SK-N-SH treated with all-trans-retinoic acid at 6 μM for 48 hours (cell line): Measurements from ENCODE around the gene ONECUT3.

Experiments used
- ATAC-seq: fragments of 200-7000 bp; cut with Tn5 transposase; 3 replicates; pipeline ENCODE4 v1.9.1; 2020; ENCODE audit warnings: mild to moderate bottlenecking, moderate library complexity
- BACH2 ChIP-seq: fragments of 250-450 bp; sonication (Bioruptor Pico); IDR thresholded peaks from 2 replicates; pipeline ENCODE4 v1.9.0; 2021; ENCODE audit warnings: mild to moderate bottlenecking, borderline replicate concordance
- CREB5 ChIP-seq: fragments of 250-450 bp; sonication (Bioruptor Pico); IDR thresholded peaks from 2 replicates; pipeline ENCODE4 v1.5.1; 2020; ENCODE audit warnings: low read depth, mild to moderate bottlenecking, moderate library complexity
- CSDC2 ChIP-seq: fragments of 250-450 bp; sonication (Bioruptor Pico); IDR thresholded peaks from 2 replicates; pipeline ENCODE4 v1.5.0; 2020; ENCODE audit warnings: mild to moderate bottlenecking, moderate library complexity
- ESRRG ChIP-seq: fragments of 250-450 bp; sonication (Bioruptor Pico); IDR thresholded peaks from 2 replicates; pipeline ENCODE4 v1.6.1; 2021; ENCODE audit warnings: mild to moderate bottlenecking
- GLIS3 ChIP-seq: fragments of 250-450 bp; sonication (Bioruptor Pico); IDR thresholded peaks from 2 replicates; pipeline ENCODE4 v1.5.0; 2020; ENCODE audit warnings: mild to moderate bottlenecking, moderate library complexity
- OSR1 ChIP-seq: fragments of 250-450 bp; sonication (Bioruptor Pico); IDR thresholded peaks from 2 replicates; pipeline ENCODE4 v1.8.0; 2022; ENCODE audit warnings: moderate library complexity, mild to moderate bottlenecking, inconsistent platforms
- PATZ1 ChIP-seq: fragments of 250-450 bp; sonication (Bioruptor Pico); IDR thresholded peaks from 2 replicates; pipeline ENCODE4 v1.8.0; 2020; ENCODE audit warnings: mild to moderate bottlenecking, moderate library complexity, borderline replicate concordance
- POU6F1 ChIP-seq: fragments of 250-450 bp; sonication (Bioruptor Pico); IDR thresholded peaks from 2 replicates; pipeline ENCODE4 v1.8.0; 2021; ENCODE audit warnings: low read depth, mild to moderate bottlenecking, moderate library complexity, borderline replicate concordance
- SNAI2 ChIP-seq: fragments of 250-450 bp; sonication (Bioruptor Pico); IDR thresholded peaks from 2 replicates; pipeline ENCODE4 v1.5.0; 2020; ENCODE audit warnings: mild to moderate bottlenecking, moderate library complexity
- TCF4 ChIP-seq: fragments of 250-450 bp; sonication (Bioruptor Pico); IDR thresholded peaks from 2 replicates; pipeline ENCODE4 v1.8.0; 2021; ENCODE audit warnings: mild to moderate bottlenecking, moderate library complexity, borderline replicate concordance
- TSHZ2 ChIP-seq: fragments of 250-450 bp; sonication (Bioruptor Pico); IDR thresholded peaks from 2 replicates; pipeline ENCODE4 v1.5.0; 2020; ENCODE audit warnings: mild to moderate bottlenecking, moderate library complexity
- ZC3H10 ChIP-seq: fragments of 250-450 bp; sonication (Bioruptor Pico); IDR thresholded peaks from 2 replicates; pipeline ENCODE4 v1.5.1; 2021; ENCODE audit warnings: mild to moderate bottlenecking, moderate library complexity
- ZNF70 ChIP-seq: fragments of 450-650 bp; formaldehyde crosslinking; IDR thresholded peaks from 2 replicates; pipeline ENCODE4 v1.5.0; 2020; ENCODE audit warnings: mild to moderate bottlenecking, moderate library complexity
- ZNF8 ChIP-seq: fragments of 450-650 bp; formaldehyde crosslinking; IDR thresholded peaks from 2 replicates; pipeline ENCODE4 v1.5.0; 2020; ENCODE audit warnings: mild to moderate bottlenecking, moderate library complexity

ONECUT3 gene

GRCh38 chr19:1770866-1771576 lies 17.7 kb downstream of the ONECUT3 start:
- TF ChIP-seq ZC3H10 (CRISPR knock-in tag): no peak
- ATAC-seq: no peak

- ATAC-seq: peak; percentile 28; the same call in 1 of the 3 replicates
- TF ChIP-seq GLIS3 (no peak), OSR1 (CRISPR knock-in tag) (no peak), ESRRG (CRISPR knock-in tag) (no peak), POU6F1 (CRISPR knock-in tag) (no peak)
Measured at GRCh38 chr19:1773184-1773583, 19.9 kb downstream of the ONECUT3 start.

GRCh38 chr19:1774989-1775772 lies 21.9 kb downstream of the ONECUT3 start:
- no peak; the same call in 2 of the 3 replicates for ATAC-seq
- TF ChIP-seq PATZ1 (CRISPR knock-in tag): no peak
- TF ChIP-seq SNAI2 (CRISPR knock-in tag): no peak
- no peak for TF ChIP-seq TSHZ2 (CRISPR knock-in tag)
- no peak for TF ChIP-seq ZNF70
- no peak for TF ChIP-seq CREB5 (CRISPR knock-in tag)
- TF ChIP-seq POU6F1 (CRISPR knock-in tag): no peak
- no peak for TF ChIP-seq TCF4 (CRISPR knock-in tag)
- TF ChIP-seq CSDC2: no peak
- TF ChIP-seq BACH2 (CRISPR knock-in tag): no peak
- no peak for TF ChIP-seq ZNF8

- TF ChIP-seq ZNF70: no peak
- no peak for ATAC-seq
Measured at GRCh38 chr19:1775951-1776605, 22.8 kb downstream of the ONECUT3 start.
